GM12878 (cell line): ENCODE results near the gene SSH2.

Source experiments
- CEBPB ChIP-seq, 2 experiments: fragments of 150-350 bp in 1 of 2; IDR thresholded peaks; 2 replicates each; pipeline ENCODE4 v1.6.1; 2012 to 2014; ENCODE audit warnings: low read depth in 2 of 2, low read length in 2 of 2, borderline replicate concordance in 1 of 2, inconsistent platforms in 1 of 2
- EZH2 ChIP-seq: IDR thresholded peaks from 2 replicates; pipeline ENCODE4 v1.6.1; 2012; ENCODE audit warnings: low read depth, mild to moderate bottlenecking, control low read depth, inconsistent platforms, low read length, borderline replicate concordance; ENCODE audit not compliant: control insufficient read depth
- KAT2A ChIP-seq: conservative IDR thresholded peaks from 2 replicates; pipeline ENCODE4 v1.6.1; 2011; ENCODE audit warnings: low read depth, low read length; ENCODE audit not compliant: control insufficient read depth
- MTA3 ChIP-seq: IDR thresholded peaks from 2 replicates; pipeline ENCODE4 v1.6.1; 2012; ENCODE audit warnings: low read length, inconsistent platforms, borderline replicate concordance
- NBN ChIP-seq: fragments of 450-650 bp; IDR thresholded peaks from 2 replicates; pipeline ENCODE4 v1.6.1; 2016
- RCOR1 ChIP-seq: conservative IDR thresholded peaks from 2 replicates; pipeline ENCODE4 v1.6.1; 2012; ENCODE audit warnings: low read depth, low read length, improper control_type of control experiment
- SRF ChIP-seq, 2 experiments: IDR thresholded peaks; 2 replicates each; pipeline ENCODE4 v1.6.1; 2011; ENCODE audit warnings: low read depth in 2 of 2, low read length in 2 of 2, mild to moderate bottlenecking in 1 of 2, moderate library complexity in 1 of 2
- STAT3 ChIP-seq: IDR thresholded peaks from 2 replicates; pipeline ENCODE4 v1.6.1; 2011; ENCODE audit warnings: low read depth, low read length, improper control_type of control experiment
- TAF1 ChIP-seq: IDR thresholded peaks from 2 replicates; pipeline ENCODE4 v1.6.1; 2011; ENCODE audit warnings: mild to moderate bottlenecking, low read depth, low read length, borderline replicate concordance
- ZNF217 ChIP-seq: fragments of 450-650 bp; IDR thresholded peaks from 2 replicates; pipeline ENCODE4 v1.6.1; 2017; ENCODE audit warnings: antibody characterized with exemption, mild to moderate bottlenecking
- TF ChIP-seq, protein P1 (sequence below): fragments of 450-650 bp; IDR thresholded peaks from 2 replicates; pipeline ENCODE4 v1.6.1; 2014; ENCODE audit warnings: mild to moderate bottlenecking
- TF ChIP-seq, protein P2 (sequence below), 3 experiments: IDR thresholded peaks in 2 of 3; conservative IDR thresholded peaks in 1 of 3; 2 replicates each; pipeline ENCODE4 v1.5.1; 2011; ENCODE audit warnings: low read depth in 3 of 3, low read length in 3 of 3, mild to moderate bottlenecking in 3 of 3, control low read depth in 2 of 3, moderate library complexity in 2 of 3, inconsistent platforms in 1 of 3, mixed read lengths in 1 of 3; ENCODE audit not compliant: control insufficient read depth in 2 of 3, insufficient read depth in 1 of 3; ENCODE audit errors: extremely low read depth in 1 of 3
- TF ChIP-seq, protein P3 (sequence below): IDR thresholded peaks from 2 replicates; pipeline ENCODE4 v1.6.1; 2011; ENCODE audit warnings: borderline replicate concordance, low read depth, mild to moderate bottlenecking, moderate library complexity, mixed read lengths, low read length; ENCODE audit not compliant: insufficient read depth; ENCODE audit errors: extremely low read length

DNA sequence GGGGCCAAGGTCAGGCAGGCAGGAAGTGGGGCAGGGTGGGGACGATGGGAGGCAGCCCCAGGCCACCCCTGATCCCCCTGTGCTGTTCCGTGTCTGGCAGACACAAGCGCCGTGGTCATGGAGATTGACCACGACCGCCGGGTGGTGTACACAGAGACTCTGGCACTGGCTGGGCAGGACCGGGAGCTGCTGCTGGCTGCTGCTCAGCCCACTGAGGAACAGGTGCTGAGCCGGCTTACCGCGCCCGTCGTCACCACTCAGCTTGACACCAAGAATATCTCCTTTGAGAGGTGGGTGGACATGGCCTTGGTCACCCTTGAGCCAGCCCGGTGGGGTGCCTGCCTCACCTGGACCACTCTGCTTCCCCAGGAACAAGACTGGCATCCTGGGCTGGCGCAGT lies 321.0 kb downstream of the SSH2 start:
- TF ChIP-seq EZH2 (no peak), TAF1 (no peak), STAT3 (no peak), KAT2A (no peak), SRF (IDR thresholded peaks at IDR 0.05; ENCODE audit: low read depth in 2 of 2, low read length in 2 of 2) (no peak), RCOR1 (no peak), NBN (no peak), CEBPB (IDR thresholded peaks at IDR 0.05; ENCODE audit: borderline replicate concordance in 1 of 2, low read depth in 2 of 2, low read length in 2 of 2) (no peak), ZNF217 (no peak), MTA3 (no peak)
- TF ChIP-seq, protein P1, sequence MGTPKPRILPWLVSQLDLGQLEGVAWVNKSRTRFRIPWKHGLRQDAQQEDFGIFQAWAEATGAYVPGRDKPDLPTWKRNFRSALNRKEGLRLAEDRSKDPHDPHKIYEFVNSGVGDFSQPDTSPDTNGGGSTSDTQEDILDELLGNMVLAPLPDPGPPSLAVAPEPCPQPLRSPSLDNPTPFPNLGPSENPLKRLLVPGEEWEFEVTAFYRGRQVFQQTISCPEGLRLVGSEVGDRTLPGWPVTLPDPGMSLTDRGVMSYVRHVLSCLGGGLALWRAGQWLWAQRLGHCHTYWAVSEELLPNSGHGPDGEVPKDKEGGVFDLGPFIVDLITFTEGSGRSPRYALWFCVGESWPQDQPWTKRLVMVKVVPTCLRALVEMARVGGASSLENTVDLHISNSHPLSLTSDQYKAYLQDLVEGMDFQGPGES, result no peak
- TF ChIP-seq, protein P2, sequence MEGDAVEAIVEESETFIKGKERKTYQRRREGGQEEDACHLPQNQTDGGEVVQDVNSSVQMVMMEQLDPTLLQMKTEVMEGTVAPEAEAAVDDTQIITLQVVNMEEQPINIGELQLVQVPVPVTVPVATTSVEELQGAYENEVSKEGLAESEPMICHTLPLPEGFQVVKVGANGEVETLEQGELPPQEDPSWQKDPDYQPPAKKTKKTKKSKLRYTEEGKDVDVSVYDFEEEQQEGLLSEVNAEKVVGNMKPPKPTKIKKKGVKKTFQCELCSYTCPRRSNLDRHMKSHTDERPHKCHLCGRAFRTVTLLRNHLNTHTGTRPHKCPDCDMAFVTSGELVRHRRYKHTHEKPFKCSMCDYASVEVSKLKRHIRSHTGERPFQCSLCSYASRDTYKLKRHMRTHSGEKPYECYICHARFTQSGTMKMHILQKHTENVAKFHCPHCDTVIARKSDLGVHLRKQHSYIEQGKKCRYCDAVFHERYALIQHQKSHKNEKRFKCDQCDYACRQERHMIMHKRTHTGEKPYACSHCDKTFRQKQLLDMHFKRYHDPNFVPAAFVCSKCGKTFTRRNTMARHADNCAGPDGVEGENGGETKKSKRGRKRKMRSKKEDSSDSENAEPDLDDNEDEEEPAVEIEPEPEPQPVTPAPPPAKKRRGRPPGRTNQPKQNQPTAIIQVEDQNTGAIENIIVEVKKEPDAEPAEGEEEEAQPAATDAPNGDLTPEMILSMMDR (IDR thresholded peaks at IDR 0.05 in 2 of 3, conservative IDR thresholded peaks at IDR 0.05 in 1 of 3; ENCODE audit: control insufficient read depth in 2 of 3, extremely low read depth in 1 of 3, insufficient read depth in 1 of 3, low read depth in 3 of 3, low read length in 3 of 3), result no peak
- TF ChIP-seq, protein P3, sequence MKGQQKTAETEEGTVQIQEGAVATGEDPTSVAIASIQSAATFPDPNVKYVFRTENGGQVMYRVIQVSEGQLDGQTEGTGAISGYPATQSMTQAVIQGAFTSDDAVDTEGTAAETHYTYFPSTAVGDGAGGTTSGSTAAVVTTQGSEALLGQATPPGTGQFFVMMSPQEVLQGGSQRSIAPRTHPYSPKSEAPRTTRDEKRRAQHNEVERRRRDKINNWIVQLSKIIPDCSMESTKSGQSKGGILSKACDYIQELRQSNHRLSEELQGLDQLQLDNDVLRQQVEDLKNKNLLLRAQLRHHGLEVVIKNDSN, result no peak
